Right forelimb (tissue), 1 donor: ENCODE results near the gene SENP8.
"Not testable (repeated sequence)": the region's sequence is repeated elsewhere in the genome, so short reads cannot be mapped to it uniquely, and the experiment has no call there.

Experiments
- DNase-seq: peaks from one replicate; pipeline ENCODE4 v3.0.0-alpha.2; 2018

SENP8 gene

GRCh38 chr15:72118017-72118978 is at the start of gene SENP8, which contains the start of gene MYO9A:
TSS of gene SENP8 (plus strand) at chr15:72118403. CDS start at chr15:72139624, 21,221 bp downstream.
TSS of gene MYO9A (minus strand) at chr15:72118150. CDS start at chr15:72046563, 71,587 bp downstream.
- peak; percentile 100 for DNase-seq

DNA sequence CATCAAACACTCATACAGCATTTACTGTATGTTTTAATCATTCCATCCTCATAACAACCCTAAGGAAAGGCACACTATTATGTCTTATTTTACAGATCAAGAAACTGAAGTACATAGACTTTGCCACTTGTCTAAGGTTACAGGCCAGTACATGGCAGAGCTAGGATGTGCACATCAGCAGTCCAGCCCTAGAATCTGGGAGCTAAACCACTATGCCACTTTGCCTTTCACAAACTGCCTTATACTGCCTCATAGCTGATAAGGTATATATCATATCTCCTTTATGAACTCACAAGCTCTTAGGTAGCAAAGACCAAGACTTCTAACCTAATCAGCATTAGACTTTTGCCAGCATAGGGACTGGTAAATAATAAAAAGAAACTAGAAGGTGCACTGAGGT is 49.3 kb upstream of the SENP8 start:
- DNase-seq, result no peak

DNA sequence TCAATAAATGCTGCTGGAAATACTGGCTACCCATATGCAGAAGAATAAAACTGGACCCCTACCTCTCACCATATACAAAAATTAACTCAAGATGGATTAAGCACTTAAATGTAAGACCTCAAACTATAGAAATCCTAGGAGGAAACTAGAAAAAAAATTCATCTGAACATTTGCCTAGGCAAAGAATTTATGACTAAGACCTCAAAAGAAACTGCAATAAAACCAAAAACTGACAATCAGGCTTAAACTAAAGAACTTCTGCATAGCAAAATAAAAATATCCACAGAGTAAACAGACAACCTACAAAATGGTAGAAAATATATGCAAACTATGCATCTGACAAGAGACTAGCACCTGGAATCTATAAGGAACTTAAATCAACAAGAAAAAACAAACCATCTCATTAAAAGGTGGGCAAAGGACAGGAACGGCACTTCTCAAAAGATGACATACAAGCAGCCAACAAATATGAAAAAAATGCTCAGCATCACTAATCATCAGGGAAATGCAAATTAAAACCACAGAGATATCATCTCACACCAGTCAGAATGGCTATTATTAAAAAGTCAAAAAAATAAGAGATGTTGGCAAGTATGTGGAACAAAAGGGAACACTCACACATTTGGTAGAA is 47.3 kb upstream of the SENP8 start:
- no peak for DNase-seq

DNA sequence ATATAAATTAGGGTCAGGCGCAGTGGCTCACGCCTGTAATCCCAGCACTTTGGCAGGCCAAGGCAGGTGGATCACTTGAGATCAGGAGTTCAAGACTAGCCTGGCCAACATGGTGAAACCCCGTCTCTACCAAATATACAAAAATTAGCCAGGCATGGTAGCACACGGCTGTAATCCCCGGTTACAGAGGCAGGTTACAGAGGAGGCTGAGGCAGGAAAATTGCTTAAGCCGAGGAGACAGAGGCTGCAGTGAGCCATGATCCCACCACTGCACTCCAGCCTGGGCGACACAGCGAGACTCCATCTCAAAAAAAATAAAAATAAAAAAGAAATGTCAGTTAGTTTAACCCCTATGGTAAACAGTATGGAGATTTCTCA is 46.8 kb upstream of the SENP8 start:
- not testable (repeated sequence) for DNase-seq

DNA sequence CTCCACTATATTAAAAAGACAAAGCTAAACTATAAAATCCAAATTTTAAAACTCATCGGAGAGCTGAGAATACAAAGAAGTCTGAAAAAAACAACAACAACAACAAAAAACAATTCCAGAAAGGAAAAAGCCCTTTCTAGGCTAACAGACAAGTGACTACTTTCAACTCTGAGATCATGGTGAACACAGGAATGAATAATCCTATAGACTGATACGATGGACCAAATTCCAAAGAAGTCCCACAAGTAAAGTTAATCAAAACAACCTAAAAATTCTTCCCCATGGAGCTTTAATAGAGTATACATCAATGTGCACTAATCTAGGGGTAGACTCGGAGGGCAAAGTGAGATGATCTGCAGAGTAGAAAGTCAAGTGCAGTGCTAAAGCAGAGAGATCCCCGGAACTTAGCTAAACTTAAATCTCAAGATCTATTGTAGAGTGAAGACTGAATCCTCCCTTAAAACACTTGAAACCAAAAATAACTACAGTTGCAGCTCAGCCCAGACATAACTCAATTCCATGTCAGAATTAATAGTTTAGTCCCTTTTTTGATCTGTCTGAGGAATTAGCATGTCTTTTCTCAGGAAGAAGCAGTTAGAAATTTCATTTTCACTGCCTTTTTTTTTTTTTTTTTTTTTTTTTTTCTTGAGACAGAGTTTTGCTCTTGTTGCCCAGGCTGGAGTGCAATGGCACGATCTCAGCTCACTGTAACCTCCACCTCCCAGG is 43.7 kb upstream of the SENP8 start:
- no peak for DNase-seq

DNA sequence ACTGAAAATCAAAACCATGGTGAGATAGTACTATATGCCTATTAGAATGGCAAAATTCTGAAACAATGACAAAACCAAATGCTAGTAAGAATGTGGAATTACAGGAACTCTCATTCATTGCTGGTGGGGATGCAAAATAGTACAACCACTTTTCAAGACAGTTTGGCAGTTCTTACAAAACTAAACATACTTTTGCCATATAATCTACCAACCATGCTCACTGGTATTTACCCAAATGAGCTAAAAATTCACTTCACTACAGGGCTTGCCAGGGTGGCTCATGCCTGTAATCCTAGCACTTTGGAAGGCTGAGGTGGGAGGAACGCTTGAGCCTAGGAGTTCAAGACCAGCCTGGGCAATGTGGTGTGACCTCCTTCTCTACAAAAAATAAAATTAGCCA is 40.3 kb upstream of the SENP8 start:
- DNase-seq, result no peak

DNA sequence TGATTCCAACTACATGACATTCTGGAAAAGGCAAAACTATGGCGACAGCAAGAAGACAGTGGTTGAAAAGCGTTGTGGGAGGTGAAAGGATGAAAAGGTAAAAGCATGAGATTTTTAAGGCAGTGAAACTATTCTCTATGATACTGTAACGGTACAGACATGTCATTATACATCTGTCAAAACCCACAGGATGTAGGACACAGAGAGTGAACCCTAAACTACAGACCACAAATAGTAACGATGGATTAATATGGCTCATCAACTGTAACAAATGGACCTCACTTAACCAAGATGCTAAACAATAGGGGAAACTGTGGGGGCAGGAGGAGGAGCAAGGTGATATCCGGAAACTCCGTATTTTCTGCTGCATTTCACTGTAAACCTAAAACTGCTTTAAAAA is 39.3 kb upstream of the SENP8 start:
- no peak for DNase-seq

DNA sequence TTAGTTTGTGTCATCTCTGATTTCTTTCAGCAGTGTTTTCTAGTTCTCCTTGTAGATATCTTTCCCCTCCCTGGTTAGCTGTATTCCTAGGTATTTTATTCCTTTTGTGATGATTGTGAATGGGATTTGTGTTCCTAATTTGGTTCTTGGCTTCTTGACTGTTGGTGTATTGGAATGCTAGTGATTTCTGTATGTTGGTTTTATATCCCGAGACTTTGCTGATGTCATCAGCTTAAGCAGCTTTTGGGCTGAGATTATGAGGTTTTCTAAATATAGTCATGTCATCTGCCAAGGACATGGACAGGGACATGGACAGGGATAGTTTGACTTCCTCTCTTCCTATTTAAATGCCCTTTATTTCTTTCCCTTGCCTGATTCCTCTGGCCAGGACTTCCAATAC is 36.0 kb upstream of the SENP8 start:
- no peak for DNase-seq

DNA sequence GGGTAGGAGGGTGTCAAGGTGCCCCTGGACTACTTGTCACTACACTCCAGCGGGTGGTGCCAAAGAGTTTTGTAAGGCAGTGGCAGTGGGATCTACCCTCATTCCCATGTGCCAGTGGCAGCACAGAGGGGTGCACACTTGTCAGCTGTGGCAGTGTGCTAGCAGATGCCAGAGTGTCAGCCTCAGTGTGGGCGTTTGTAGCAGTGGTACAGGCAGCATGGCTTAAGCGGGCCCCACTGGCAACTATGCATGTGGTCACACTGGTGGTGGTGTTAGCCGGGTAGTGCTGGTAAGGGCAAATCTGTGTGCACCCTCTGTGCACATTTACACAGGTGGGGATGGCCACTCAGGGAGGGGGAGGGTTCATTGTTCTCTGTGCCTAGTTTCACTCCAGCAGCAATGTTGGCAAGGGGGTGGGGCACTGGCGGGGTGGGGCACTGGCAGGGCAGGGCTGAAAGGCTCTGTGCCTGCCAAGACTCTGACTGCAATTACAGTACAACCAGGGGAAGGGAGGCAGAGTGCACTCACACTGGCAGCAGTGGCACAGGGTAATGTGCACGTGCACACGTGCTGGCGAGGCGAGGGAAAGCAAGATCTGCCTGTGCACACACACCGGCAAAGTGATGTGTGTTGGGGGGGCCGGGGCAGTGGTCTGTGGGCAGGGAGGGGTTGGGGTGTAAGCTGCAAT is 32.0 kb upstream of the SENP8 start:
- no peak for DNase-seq

GRCh38 chr15:72086920-72087648 is 31.1 kb upstream of the SENP8 start:
- DNase-seq, result no peak

- no peak for DNase-seq
Measured at GRCh38 chr15:72092006-72092405, 26.2 kb upstream of the SENP8 start.

GRCh38 chr15:72092691-72093090 is 25.5 kb upstream of the SENP8 start:
- no peak for DNase-seq

GRCh38 chr15:72096796-72097195 is 21.4 kb upstream of the SENP8 start:
- DNase-seq, result no peak

DNA sequence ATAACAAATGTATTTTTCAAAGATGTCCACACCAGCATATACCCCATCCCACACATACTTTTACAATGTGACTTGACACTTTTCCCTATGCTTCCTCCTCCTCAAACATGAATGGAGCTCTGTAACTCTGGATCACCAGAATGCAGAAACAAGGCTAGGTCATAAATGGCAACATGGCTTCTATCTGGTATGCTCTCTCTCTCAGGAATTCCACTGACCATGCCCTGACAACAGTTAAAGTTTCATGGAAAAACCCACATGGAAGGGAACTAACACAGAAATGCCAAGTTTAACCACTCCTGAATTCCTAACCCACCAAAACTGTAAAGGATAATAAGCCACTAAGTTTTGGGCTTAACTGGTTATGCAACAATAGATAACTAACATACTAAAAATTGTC is 20.2 kb upstream of the SENP8 start:
- no peak for DNase-seq

DNA sequence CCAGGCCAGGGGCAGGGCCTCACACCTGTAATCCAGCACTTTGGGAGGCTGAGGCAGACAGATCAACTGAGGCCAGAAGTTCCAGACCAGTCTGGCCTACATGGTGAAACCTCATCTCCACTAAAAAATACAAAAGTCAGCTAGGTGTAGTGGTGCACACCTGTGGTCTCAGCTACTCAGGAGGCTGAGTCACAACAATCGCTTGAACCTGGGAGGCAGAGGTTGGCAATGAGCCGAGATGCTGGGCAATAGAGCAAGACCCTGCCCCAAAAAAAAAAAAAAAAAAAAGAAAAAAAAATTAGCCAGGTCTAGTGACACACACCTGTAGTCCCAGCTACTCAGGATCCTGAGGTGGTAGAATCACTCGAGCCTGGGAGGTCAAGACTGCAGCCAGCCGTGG is 19.0 kb upstream of the SENP8 start:
- no peak for DNase-seq

GRCh38 chr15:72100551-72100950 is 17.7 kb upstream of the SENP8 start:
- not testable (repeated sequence) for DNase-seq

GRCh38 chr15:72105111-72105510 is 13.1 kb upstream of the SENP8 start:
- no peak for DNase-seq

GRCh38 chr15:72106068-72106467 is 12.1 kb upstream of the SENP8 start:
- DNase-seq, result no peak

- DNase-seq, result no peak
Measured at GRCh38 chr15:72110355-72110754, 7.8 kb upstream of the SENP8 start.

GRCh38 chr15:72112116-72112515 is 6.1 kb upstream of the SENP8 start:
- DNase-seq, result no peak

DNA sequence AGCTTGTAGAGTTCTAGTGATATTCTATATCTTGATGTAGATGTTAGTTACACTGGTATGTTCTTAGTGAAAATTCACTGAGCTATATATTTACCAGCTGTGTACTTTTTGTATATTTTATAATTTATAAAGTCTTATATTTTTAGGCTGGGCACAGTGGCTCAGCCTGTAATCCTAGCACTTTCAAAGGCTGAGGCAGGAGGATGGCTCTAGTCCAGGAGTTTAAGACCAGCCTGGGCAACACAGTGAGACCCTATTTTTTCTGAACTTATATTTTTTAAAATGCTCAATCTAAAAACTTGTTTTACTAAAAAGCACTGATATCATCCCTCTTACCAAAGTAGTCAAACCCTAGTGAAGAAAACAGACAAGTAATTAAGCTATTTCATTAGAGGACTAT is 5.4 kb upstream of the SENP8 start:
- DNase-seq, result no peak

DNA sequence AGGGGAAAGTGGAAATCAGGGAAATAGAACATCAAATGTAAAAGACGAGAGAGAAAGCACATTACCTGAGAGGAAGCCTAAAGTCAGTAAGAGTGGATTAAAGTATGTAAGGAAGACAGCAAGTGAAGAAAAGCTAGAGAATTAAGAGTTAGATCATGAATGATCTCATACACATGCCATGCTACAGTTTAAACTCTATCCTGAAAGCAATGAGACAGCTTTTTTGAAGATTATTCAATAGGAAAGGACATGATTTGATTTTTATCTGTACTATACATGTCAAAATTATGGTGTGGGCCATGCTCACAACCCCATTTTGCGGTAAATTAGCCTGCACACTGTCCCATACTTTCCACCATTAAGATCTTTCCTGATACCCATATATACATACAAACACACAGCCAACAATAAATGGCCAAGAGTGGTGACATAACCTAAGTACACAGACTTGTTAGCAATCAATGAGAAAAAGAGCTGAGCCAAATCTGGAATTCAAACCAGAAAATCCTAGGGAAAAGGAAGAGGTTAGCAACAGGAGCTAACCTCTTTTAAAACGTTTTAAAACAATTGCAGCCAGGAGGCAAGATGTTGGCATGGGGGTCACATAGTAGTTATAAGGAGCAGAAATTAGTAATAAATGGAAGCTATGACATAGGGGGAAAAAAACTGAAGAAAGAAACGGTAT is 4.7 kb upstream of the SENP8 start:
- no peak for DNase-seq
